OCI-LY3 (cell line): ENCODE results near the gene CABP4.

Experiments used
- CTCF ChIP-seq: fragments of 200-600, 300-600 bp; sonication (generic); IDR thresholded peaks from 2 replicates; pipeline ENCODE4 v1.5.1; 2014; ENCODE audit warnings: antibody characterized with exemption, low read length, low read depth
- EZH2phosphoT487 ChIP-seq: fragments of 200-600 bp; shearing (Covaris generic); IDR thresholded peaks from 2 replicates; pipeline ENCODE4 v1.6.1; 2018; ENCODE audit warnings: antibody characterized with exemption, mixed run types, low read depth

- TF ChIP-seq CTCF (no peak), EZH2phosphoT487 (no peak)
These were observed 11.2 kb downstream of the CABP4 start for GRCh38 chr11:67466367-67466766.
